Brain microvascular endothelial cell (primary cell): ENCODE measurements around the gene FSD1.

Experiments used
- DNase-seq: peaks from one replicate; pipeline ENCODE4 v3.0.0-alpha.2; 2020
- H3K27ac ChIP-seq: fragments of 250-450 bp; sonication (Bioruptor Pico); 2 replicates; pipeline ENCODE4 v1.5.1; 2020; ENCODE audit warnings: mild to moderate bottlenecking, moderate library complexity
- H3K27me3 ChIP-seq: fragments of 250-450 bp; sonication (Bioruptor Pico); replicated peaks from 2 replicates; pipeline ENCODE4 v1.5.1; 2020; ENCODE audit warnings: mild to moderate bottlenecking
- H3K36me3 ChIP-seq: fragments of 250-450 bp; sonication (Bioruptor Pico); replicated peaks from 2 replicates; pipeline ENCODE4 v1.5.1; 2020; ENCODE audit warnings: mild to moderate bottlenecking
- H3K4me3 ChIP-seq: 2 replicates; pipeline ENCODE4 v1.5.1; 2011; ENCODE audit warnings: low read depth, mild to moderate bottlenecking, control low read depth, low read length, moderate library complexity
- in situ Hi-C: cut with HindIII; loops from 2 replicates; pipeline ENCODE4 v1.10.0; 2017; ENCODE audit warnings: low sequenced_read_pairs, low pct_ligation_motif_present
- TF ChIP-seq, protein P1 (sequence below): IDR thresholded peaks from 2 replicates; pipeline ENCODE4 v1.5.1; 2011; ENCODE audit warnings: low read depth, mild to moderate bottlenecking, moderate library complexity, low read length, control low read depth, inconsistent platforms; ENCODE audit errors: missing control alignments

The FSD1 gene

DNA sequence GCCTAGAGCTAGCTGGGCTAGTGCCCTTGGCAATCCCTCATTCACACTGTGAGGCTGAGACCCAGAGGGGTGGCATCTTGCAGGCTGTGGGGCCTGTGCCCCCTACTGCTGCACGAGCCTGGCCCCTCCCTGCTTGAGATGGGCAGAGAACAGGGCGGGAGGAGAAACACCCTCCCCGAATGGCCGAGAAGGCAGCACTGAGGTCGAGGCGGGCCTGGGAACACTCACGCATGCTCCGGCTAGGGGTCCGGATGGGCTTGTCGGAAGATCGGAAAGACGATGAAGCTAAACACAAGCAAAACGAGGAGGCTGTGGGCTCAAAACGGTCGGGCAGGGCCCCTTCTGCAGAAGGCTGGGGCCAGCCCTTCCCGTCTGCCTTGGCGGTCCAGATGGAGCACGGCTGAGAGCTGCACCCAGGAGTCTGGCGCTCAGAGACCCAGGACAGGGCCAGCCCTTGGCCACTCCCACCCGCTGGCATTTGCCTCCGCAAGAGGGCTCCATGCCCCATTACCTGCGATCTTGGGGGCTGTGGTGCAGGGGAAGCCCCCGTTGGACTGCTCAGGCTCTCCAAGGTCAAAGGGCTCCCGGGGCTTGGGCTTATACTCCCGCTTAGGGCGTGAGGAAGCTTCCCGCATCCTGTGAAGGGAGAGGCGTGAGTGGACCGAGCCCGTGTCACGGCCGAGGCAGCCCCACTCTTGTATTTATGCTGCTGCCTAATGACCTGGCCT is 57.9 kb downstream of the FSD1 start:
- Histone ChIP-seq H3K4me3 (no peak overlapping the region), H3K36me3 (peaks cover 64% of the 10 kb centered on the region), H3K27me3 (no peaks in the 10 kb centered on the region), H3K27ac (no peak overlapping the region)
- TF ChIP-seq, protein P1, sequence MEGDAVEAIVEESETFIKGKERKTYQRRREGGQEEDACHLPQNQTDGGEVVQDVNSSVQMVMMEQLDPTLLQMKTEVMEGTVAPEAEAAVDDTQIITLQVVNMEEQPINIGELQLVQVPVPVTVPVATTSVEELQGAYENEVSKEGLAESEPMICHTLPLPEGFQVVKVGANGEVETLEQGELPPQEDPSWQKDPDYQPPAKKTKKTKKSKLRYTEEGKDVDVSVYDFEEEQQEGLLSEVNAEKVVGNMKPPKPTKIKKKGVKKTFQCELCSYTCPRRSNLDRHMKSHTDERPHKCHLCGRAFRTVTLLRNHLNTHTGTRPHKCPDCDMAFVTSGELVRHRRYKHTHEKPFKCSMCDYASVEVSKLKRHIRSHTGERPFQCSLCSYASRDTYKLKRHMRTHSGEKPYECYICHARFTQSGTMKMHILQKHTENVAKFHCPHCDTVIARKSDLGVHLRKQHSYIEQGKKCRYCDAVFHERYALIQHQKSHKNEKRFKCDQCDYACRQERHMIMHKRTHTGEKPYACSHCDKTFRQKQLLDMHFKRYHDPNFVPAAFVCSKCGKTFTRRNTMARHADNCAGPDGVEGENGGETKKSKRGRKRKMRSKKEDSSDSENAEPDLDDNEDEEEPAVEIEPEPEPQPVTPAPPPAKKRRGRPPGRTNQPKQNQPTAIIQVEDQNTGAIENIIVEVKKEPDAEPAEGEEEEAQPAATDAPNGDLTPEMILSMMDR: no peak
- in situ Hi-C loops: no loop called here
- DNase-seq: no peak

DNA sequence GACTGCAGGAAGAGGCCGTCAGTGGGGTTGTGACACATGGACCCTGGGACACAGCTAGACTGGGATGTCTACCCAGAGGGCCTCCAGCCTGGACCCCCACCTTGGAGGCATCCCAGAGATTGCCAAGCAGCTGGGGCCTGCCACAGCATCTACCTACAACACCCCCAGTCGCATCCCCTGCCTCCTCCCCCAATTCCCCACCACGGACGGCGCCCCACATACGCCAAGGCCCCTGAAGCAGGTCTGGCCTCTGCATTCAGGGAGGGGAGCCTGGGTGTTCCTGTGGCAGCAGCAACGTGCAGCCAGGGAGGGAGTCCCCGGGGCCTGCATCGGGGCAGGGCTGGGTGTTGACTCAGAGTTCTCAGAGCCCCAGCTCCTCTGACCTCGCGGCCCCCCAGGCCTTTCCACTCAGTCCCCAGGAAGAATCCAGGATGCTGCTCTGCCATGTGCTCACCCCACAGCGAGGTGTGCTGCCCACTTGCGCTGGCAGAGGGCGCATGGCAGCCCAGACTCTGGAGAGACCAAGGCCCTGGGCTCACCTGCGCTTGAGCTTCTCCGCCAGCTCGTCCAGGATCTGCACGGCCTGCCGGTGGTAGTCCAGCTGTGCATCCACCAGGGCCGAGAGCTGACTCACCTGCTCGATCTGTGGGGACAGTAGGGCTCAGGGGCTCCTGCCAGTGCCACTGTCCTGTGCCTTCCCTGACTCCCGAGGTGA is 58.6 kb downstream of the FSD1 start:
- Histone ChIP-seq H3K27ac (no peak overlapping the region), H3K27me3 (no peaks in the 10 kb centered on the region), H3K36me3 (peaks cover 69% of the 10 kb centered on the region), H3K4me3 (no peak overlapping the region)
- TF ChIP-seq, protein P1: peak; percentile 47
- no peak for DNase-seq
- in situ Hi-C loops: no loop called here

DNA sequence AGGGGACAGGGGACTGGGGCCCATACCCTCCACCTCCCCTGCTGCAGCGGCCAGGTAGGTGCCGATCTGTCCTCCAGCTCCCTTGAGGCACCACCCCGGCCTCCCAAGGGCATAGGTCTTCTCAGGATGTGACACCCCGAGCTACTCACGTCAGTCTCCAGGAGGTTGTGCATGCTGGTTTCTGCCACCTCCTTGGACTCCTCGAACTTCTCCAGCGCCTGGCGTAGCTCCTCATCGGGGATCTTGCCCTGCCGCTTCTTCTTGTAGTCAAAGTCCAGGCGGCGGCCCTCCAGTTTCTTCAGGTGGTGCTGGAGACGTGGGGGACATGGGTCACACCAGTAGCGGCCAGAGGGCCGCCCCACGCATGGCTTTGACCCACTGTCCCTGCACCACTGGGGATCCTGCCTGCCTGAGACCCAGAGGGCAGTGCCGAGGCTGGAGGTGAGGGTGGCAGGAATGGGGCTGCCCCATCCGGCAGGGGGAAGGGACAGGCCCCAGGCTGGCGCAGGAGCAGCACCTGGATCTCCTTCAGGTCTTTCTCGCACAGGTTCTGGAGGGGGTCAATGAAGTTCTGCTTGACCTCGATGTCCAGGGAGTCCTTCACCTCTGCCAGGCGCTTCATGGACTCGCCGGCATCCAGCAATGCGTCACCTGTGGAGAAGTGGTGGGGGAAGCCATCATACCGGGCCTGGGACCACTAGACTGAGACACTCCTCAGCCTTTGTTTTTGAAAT is 59.3 kb downstream of the FSD1 start:
- H3K27me3 ChIP-seq: no peaks in the 10 kb centered on the region
- TF ChIP-seq, protein P1: no peak
- peaks cover 75% of the 10 kb centered on the region for H3K36me3 ChIP-seq
- H3K4me3 ChIP-seq: no peak overlapping the region
- in situ Hi-C loops: no loop called here
- no peak for DNase-seq
- H3K27ac ChIP-seq: no peak overlapping the region

DNA sequence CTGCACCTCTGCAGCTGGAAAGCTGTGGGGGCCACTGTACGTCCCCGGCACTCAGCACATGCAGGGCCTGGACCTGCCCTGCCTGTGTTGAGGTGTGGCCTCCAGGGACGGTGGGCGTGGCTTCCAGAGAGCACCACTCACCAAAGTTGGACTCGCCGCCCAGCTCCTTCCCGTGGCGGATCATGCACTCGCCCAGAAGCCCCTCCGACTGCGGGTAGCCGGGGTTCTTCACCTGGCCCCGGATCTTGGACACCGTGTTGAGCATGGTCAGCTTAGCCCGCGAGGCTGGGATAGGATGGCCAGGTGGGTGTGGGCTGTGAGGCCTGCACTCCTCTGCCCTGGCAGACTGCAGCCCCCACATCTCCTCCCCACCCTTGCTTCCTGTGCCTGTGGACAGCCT is 60.9 kb downstream of the FSD1 start:
- Histone ChIP-seq H3K27me3 (no peaks in the 10 kb centered on the region), H3K27ac (no peak overlapping the region), H3K36me3 (peaks cover 64% of the 10 kb centered on the region), H3K4me3 (no peak overlapping the region)
- TF ChIP-seq, protein P1: no peak
- in situ Hi-C loops: no loop called here
- DNase-seq: no peak

DNA sequence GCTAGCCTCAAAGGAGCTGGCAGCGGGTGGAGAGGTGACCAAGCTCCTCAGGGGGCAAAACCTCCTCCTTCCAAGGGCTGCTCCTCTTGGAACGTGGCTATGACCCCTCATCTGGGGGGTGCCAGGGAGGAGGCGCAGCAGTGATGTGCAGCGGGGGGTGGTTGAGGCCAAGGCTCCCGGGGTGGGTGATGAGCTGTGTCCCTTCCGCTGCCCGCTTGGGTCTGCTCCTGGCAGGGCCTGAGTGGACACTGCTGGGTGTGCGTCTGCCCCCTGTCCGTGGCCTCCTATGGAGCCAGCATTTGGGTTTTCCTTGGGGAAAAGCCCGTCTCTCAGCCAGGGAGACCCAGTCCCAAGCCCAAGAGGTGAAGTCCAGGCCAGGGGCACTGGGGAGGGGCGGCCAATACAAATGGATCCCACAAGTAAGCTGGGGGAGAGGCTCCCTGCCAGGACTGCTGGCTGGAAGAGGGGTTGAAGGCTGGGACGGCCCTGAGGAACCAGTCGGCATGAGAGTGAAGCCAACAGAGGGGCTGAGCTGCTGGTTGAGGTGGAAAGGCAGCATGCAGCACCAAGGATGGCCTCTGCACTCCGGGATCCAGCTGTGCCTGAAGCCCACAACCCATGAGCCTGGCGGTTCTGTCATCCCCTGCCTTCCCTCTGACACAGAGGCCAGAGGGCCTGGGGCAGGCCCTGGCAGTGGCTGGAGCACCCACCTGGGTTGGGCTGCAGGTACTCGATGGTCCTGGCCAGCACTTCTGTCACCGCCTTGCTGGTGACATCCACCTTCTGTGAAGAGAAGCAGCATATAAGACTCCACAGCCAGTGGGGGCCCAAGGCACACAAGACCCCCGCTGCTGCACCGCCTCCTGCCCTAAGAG is 61.6 kb downstream of the FSD1 start:
- no peak for DNase-seq
- no peaks in the 10 kb centered on the region for H3K27me3 ChIP-seq
- in situ Hi-C loops: no loop called here
- no peak overlapping the region for H3K4me3 ChIP-seq
- H3K27ac ChIP-seq: no peak overlapping the region
- TF ChIP-seq, protein P1: no peak
- H3K36me3 ChIP-seq: peaks cover 59% of the 10 kb centered on the region
